ENCODE data around the gene TSPAN5. TPM values are rescaled to one million over a fixed set of nuclear protein-coding genes. Genes with fewer than 3 reads are reported as not detected.

The TSPAN5 gene
- polyA plus RNA-seq, 1 experiment: 190 TPM

DNA sequence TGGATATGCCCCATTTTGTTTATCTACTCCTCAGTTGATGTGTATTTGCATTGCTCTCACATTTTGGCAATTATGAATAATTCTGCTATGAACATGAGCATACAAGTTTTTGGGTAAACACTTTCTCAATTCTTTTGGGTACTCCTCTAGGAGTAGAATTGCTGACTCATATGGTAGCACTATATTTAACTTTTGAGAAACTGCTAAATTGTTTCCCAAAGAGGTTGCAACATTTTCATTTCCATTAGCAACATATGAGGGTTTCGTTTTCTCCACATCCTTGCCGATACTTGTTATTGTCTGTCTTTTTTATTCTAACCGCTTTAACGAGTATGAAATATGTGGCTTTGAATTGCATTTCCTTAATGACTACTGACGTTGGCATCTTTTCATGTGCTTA is 185.4 kb downstream of the TSPAN5 start:
- TF ChIP-seq, protein P1, sequence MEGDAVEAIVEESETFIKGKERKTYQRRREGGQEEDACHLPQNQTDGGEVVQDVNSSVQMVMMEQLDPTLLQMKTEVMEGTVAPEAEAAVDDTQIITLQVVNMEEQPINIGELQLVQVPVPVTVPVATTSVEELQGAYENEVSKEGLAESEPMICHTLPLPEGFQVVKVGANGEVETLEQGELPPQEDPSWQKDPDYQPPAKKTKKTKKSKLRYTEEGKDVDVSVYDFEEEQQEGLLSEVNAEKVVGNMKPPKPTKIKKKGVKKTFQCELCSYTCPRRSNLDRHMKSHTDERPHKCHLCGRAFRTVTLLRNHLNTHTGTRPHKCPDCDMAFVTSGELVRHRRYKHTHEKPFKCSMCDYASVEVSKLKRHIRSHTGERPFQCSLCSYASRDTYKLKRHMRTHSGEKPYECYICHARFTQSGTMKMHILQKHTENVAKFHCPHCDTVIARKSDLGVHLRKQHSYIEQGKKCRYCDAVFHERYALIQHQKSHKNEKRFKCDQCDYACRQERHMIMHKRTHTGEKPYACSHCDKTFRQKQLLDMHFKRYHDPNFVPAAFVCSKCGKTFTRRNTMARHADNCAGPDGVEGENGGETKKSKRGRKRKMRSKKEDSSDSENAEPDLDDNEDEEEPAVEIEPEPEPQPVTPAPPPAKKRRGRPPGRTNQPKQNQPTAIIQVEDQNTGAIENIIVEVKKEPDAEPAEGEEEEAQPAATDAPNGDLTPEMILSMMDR (IDR thresholded peaks at IDR 0.05; ENCODE audit: low read depth, low read length): no peak
- Histone ChIP-seq H3K27ac (ENCODE audit: low read depth, low read length) (no peak overlapping the region), H3K4me3 (ENCODE audit: low read depth, low read length) (no peak overlapping the region), H3K9me3 (ENCODE audit: control insufficient read depth, insufficient read depth, low read length) (0 out of 2 replicates have a peak, but pooled peaks cover 3% of the 10 kb centered on the region), H3K27me3 (ENCODE audit: control insufficient read depth, insufficient read depth, low read length) (no peaks in the 10 kb centered on the region)
- POLR2A ChIA-PET: no interaction called here
- CTCF ChIA-PET: no interaction called here
- no peak for DNase-seq (ENCODE audit: low read depth, low spot score)

DNA sequence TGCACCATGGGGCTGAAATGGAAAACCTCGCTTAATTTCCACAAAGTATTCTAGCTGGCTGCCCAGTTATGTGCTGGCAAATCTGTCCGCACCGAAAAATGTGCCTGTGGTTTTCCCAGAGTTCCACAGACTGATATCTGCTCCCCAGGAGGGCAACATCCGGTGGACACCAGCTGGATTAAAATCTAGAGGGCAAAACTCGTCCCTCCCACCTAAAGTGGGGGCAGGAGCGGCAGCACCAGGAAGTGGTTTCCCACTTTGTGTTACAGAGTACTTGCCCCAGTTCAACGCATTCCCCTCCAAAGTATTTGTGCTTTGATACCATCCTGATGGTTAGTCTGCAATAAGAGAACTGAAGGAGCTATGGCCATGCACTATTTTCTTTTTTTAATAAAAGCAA is 187.6 kb downstream of the TSPAN5 start:
- TF ChIP-seq, protein P1 (IDR thresholded peaks at IDR 0.05; ENCODE audit: low read depth, low read length): no peak
- CTCF ChIA-PET: interaction anchor here (0.5 to 1.1 kb wide), 4 partner anchors 79 to 188 kb away, joined by 3 to 4 read pairs (median 3); partner anchors contain the start of gene TSPAN5
- H3K9me3 ChIP-seq (ENCODE audit: control insufficient read depth, insufficient read depth, low read length): 0 out of 2 replicates have a peak, but pooled peaks cover 3% of the 10 kb centered on the region
- H3K4me3 ChIP-seq (ENCODE audit: low read depth, low read length): no peak overlapping the region
- H3K27me3 ChIP-seq (ENCODE audit: control insufficient read depth, insufficient read depth, low read length): no peaks in the 10 kb centered on the region
- POLR2A ChIA-PET: no interaction called here
- no peak for DNase-seq (ENCODE audit: low read depth, low spot score)
- no peak overlapping the region for H3K27ac ChIP-seq (ENCODE audit: low read depth, low read length)

DNA sequence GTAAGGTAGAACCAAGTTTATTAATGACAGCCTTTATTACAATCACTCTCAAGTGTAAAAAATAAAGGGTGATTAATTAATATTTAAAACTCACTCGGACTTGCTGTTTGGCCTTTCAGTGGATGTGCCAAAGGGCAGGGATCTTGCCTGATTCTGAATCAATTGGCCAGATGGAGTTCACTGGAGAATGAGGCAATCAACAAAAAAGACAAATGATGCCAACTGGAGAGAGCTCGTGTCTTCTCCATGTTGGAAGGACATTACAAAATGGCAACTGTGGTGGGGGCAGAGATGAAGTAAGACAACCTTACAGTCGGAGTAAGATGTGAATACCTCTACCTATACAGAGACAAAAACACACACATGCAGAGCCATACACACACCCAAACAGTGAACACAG is 188.0 kb downstream of the TSPAN5 start:
- no peak overlapping the region for H3K4me3 ChIP-seq (ENCODE audit: low read depth, low read length)
- POLR2A ChIA-PET: no interaction called here
- H3K27me3 ChIP-seq (ENCODE audit: control insufficient read depth, insufficient read depth, low read length): no peaks in the 10 kb centered on the region
- TF ChIP-seq, protein P1 (IDR thresholded peaks at IDR 0.05; ENCODE audit: low read depth, low read length): no peak
- H3K27ac ChIP-seq (ENCODE audit: low read depth, low read length): no peak overlapping the region
- CTCF ChIA-PET: interaction anchor here (0.6 to 0.7 kb wide), 2 partner anchors 80 to 175 kb away, joined by 3 to 4 read pairs; no protein-coding TSS in a partner anchor
- DNase-seq (ENCODE audit: low read depth, low spot score): no peak
- 0 out of 2 replicates have a peak, but pooled peaks cover 3% of the 10 kb centered on the region for H3K9me3 ChIP-seq (ENCODE audit: control insufficient read depth, insufficient read depth, low read length)

DNA sequence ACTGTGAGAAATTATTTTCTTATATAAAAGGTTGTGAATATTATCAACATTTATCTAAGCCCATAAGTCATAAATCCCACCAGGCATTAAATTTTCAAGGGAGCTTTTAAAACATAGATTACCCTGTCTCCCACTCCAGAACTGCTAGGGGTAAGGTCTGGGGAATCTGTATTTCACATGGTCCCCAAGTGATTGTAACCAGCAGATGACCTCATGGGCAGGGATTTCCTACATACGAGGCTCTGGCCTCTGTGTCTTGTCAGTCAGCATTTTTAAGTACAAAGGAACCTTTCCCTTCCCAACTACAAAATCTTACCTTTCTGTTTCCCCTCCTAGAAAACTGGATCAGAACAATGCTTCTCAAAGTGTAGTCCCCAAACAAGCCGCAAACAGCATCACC is 188.6 kb downstream of the TSPAN5 start:
- Histone ChIP-seq H3K9me3 (ENCODE audit: control insufficient read depth, insufficient read depth, low read length) (0 out of 2 replicates have a peak, but pooled peaks cover 3% of the 10 kb centered on the region), H3K4me3 (ENCODE audit: low read depth, low read length) (no peak overlapping the region), H3K27me3 (ENCODE audit: control insufficient read depth, insufficient read depth, low read length) (no peaks in the 10 kb centered on the region), H3K27ac (ENCODE audit: low read depth, low read length) (no peak overlapping the region)
- POLR2A ChIA-PET: no interaction called here
- TF ChIP-seq, protein P1 (IDR thresholded peaks at IDR 0.05; ENCODE audit: low read depth, low read length): no peak
- DNase-seq (ENCODE audit: low read depth, low spot score): no peak
- CTCF ChIA-PET: interaction anchor here (0.7 to 2.3 kb wide), 2 partner anchors 9 to 11 kb away, joined by 5 to 7 read pairs; no protein-coding TSS in a partner anchor

DNA sequence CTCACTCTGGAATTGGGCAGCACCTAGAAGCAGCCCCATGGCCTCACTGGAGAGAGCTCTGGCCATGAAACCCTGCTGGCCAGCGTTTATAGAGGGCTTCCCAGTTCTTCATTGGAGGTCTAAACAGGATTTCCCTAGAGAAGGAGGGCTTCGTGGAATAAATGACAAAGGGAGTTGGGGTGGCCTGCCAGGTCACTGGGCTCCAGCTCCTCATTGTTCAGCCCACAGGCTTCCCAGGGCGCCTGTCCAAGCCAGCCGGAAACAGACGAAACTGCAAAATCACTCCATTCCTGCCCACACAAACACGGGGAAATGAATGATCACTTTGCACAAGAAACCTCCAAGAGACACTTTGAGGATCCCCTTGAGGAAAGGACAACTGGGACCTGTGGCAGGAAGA is 189.7 kb downstream of the TSPAN5 start:
- POLR2A ChIA-PET: interaction anchor here (0.7 to 1.0 kb wide), 3 partner anchors 48 to 193 kb away, joined by 3 to 6 read pairs (median 3); no protein-coding TSS in a partner anchor
- TF ChIP-seq, protein P1 (IDR thresholded peaks at IDR 0.05; ENCODE audit: low read depth, low read length): no peak
- Histone ChIP-seq H3K27me3 (ENCODE audit: control insufficient read depth, insufficient read depth, low read length) (no peaks in the 10 kb centered on the region), H3K27ac (ENCODE audit: low read depth, low read length) (peak overlapping the region; percentile 84), H3K9me3 (ENCODE audit: control insufficient read depth, insufficient read depth, low read length) (0 out of 2 replicates have a peak, but pooled peaks cover 3% of the 10 kb centered on the region), H3K4me3 (ENCODE audit: low read depth, low read length) (no peak overlapping the region)
- CTCF ChIA-PET: interaction anchor here (1.1 to 2.6 kb wide), 11 partner anchors 10 to 390 kb away, joined by 3 to 19 read pairs (median 6); no protein-coding TSS in a partner anchor
- no peak for DNase-seq (ENCODE audit: low read depth, low spot score)

All from AG04450 (cell line).